K562 (cell line): Measurements from ENCODE around the gene UBL7.

Experiments
- ADNP ChIP-seq: fragments of 200-800 bp; sonication (Bioruptor generic); IDR thresholded peaks from 2 replicates; pipeline ENCODE4 v1.6.1; 2016; ENCODE audit warnings: missing genetic modification characterization, missing compliant biosample characterization
- ARNT ChIP-seq, 2 experiments: fragments of 450-650 bp; IDR thresholded peaks; 2 replicates each; pipeline ENCODE4 v1.6.1; 2016; ENCODE audit warnings: mild to moderate bottlenecking in 1 of 2
- CBX1 ChIP-seq: sonication (generic); IDR thresholded peaks from 2 replicates; pipeline ENCODE4 v1.6.1; 2016; ENCODE audit warnings: antibody characterized with exemption, low read depth, mild to moderate bottlenecking
- EZH2 ChIP-seq: IDR thresholded peaks from 2 replicates; pipeline ENCODE4 v1.6.1; 2012; ENCODE audit warnings: low read depth, mild to moderate bottlenecking, inconsistent platforms, low read length, borderline replicate concordance
- MTF1 ChIP-seq: fragments of 250-450 bp; sonication (Bioruptor Pico); IDR thresholded peaks from 2 replicates; pipeline ENCODE4 v1.9.0; 2021; ENCODE audit warnings: moderate library complexity, mild to moderate bottlenecking, inconsistent platforms, borderline replicate concordance
- OTX1 ChIP-seq: fragments of 450-650 bp; formaldehyde crosslinking; IDR thresholded peaks from 2 replicates; pipeline ENCODE4 v1.4.0; 2022; ENCODE audit warnings: mild to moderate bottlenecking
- POLR2AphosphoS5 ChIP-seq: IDR thresholded peaks from 2 replicates; pipeline ENCODE4 v1.6.1; 2011; ENCODE audit warnings: mild to moderate bottlenecking, low read depth, low read length, moderate library complexity; ENCODE audit not compliant: control insufficient read depth, insufficient read depth
- SAFB2 ChIP-seq: fragments of 200-400 bp; formaldehyde crosslinking; IDR thresholded peaks from 2 replicates; pipeline ENCODE4 v1.6.1; 2018; ENCODE audit warnings: borderline replicate concordance, low read length, low read depth, moderate library complexity; ENCODE audit not compliant: severe bottlenecking
- SP1 ChIP-seq: sonication (generic); formaldehyde crosslinking; IDR thresholded peaks from 2 replicates; pipeline ENCODE4 v1.8.1; 2022; ENCODE audit warnings: mild to moderate bottlenecking, missing genetic modification reagents
- TARDBP ChIP-seq: fragments of 450-650 bp; IDR thresholded peaks from 2 replicates; pipeline ENCODE4 v1.6.1; 2016
- TF ChIP-seq, protein P1 (sequence below), 2 experiments: fragments of 450-650 bp; formaldehyde crosslinking in 1 of 2; IDR thresholded peaks; 2 replicates each; pipeline versions ENCODE4 v1.4.0 to v1.6.1; 2014 to 2020; ENCODE audit warnings: mild to moderate bottlenecking in 2 of 2, borderline replicate concordance in 1 of 2, low read depth in 1 of 2
- TF ChIP-seq, protein P2 (sequence below), 3 experiments: IDR thresholded peaks in 2 of 3; conservative IDR thresholded peaks in 1 of 3; 2 replicates each; pipeline ENCODE4 v1.5.1; 2011 to 2012; ENCODE audit warnings: low read length in 3 of 3, mild to moderate bottlenecking in 3 of 3, control low read depth in 2 of 3, improper control_type of control experiment in 1 of 3, inconsistent platforms in 1 of 3, low read depth in 1 of 3, mixed read lengths in 1 of 3, moderate library complexity in 1 of 3; ENCODE audit not compliant: insufficient read depth in 2 of 3

- TF ChIP-seq CBX1 (no peak), SAFB2 (no peak), EZH2 (no peak), SP1 (CRISPR knock-in tag) (no peak), POLR2AphosphoS5 (no peak), MTF1 (no peak), OTX1 (CRISPR knock-in tag) (no peak), ADNP (tag) (no peak), TARDBP (no peak), ARNT (IDR thresholded peaks at IDR 0.05) (no peak)
- TF ChIP-seq, protein P1, sequence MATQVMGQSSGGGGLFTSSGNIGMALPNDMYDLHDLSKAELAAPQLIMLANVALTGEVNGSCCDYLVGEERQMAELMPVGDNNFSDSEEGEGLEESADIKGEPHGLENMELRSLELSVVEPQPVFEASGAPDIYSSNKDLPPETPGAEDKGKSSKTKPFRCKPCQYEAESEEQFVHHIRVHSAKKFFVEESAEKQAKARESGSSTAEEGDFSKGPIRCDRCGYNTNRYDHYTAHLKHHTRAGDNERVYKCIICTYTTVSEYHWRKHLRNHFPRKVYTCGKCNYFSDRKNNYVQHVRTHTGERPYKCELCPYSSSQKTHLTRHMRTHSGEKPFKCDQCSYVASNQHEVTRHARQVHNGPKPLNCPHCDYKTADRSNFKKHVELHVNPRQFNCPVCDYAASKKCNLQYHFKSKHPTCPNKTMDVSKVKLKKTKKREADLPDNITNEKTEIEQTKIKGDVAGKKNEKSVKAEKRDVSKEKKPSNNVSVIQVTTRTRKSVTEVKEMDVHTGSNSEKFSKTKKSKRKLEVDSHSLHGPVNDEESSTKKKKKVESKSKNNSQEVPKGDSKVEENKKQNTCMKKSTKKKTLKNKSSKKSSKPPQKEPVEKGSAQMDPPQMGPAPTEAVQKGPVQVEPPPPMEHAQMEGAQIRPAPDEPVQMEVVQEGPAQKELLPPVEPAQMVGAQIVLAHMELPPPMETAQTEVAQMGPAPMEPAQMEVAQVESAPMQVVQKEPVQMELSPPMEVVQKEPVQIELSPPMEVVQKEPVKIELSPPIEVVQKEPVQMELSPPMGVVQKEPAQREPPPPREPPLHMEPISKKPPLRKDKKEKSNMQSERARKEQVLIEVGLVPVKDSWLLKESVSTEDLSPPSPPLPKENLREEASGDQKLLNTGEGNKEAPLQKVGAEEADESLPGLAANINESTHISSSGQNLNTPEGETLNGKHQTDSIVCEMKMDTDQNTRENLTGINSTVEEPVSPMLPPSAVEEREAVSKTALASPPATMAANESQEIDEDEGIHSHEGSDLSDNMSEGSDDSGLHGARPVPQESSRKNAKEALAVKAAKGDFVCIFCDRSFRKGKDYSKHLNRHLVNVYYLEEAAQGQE (IDR thresholded peaks at IDR 0.05; ENCODE audit: borderline replicate concordance) = no peak
- TF ChIP-seq, protein P1 (CRISPR knock-in tag; IDR thresholded peaks at IDR 0.05; ENCODE audit: low read depth) = no peak
- TF ChIP-seq, protein P2, sequence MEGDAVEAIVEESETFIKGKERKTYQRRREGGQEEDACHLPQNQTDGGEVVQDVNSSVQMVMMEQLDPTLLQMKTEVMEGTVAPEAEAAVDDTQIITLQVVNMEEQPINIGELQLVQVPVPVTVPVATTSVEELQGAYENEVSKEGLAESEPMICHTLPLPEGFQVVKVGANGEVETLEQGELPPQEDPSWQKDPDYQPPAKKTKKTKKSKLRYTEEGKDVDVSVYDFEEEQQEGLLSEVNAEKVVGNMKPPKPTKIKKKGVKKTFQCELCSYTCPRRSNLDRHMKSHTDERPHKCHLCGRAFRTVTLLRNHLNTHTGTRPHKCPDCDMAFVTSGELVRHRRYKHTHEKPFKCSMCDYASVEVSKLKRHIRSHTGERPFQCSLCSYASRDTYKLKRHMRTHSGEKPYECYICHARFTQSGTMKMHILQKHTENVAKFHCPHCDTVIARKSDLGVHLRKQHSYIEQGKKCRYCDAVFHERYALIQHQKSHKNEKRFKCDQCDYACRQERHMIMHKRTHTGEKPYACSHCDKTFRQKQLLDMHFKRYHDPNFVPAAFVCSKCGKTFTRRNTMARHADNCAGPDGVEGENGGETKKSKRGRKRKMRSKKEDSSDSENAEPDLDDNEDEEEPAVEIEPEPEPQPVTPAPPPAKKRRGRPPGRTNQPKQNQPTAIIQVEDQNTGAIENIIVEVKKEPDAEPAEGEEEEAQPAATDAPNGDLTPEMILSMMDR (IDR thresholded peaks at IDR 0.05 in 2 of 3, conservative IDR thresholded peaks at IDR 0.05 in 1 of 3; ENCODE audit: insufficient read depth in 2 of 3, low read depth in 1 of 3, low read length in 3 of 3) = no peak
Measured at GRCh38 chr15:74445816-74446763, 14.9 kb downstream of the UBL7 start.
